ENCODE data around the gene PROC. TPM values are rescaled to one million over a fixed set of nuclear protein-coding genes. Genes with fewer than 3 reads are reported as not detected.

The PROC gene
- total RNA-seq = not detected

DNA sequence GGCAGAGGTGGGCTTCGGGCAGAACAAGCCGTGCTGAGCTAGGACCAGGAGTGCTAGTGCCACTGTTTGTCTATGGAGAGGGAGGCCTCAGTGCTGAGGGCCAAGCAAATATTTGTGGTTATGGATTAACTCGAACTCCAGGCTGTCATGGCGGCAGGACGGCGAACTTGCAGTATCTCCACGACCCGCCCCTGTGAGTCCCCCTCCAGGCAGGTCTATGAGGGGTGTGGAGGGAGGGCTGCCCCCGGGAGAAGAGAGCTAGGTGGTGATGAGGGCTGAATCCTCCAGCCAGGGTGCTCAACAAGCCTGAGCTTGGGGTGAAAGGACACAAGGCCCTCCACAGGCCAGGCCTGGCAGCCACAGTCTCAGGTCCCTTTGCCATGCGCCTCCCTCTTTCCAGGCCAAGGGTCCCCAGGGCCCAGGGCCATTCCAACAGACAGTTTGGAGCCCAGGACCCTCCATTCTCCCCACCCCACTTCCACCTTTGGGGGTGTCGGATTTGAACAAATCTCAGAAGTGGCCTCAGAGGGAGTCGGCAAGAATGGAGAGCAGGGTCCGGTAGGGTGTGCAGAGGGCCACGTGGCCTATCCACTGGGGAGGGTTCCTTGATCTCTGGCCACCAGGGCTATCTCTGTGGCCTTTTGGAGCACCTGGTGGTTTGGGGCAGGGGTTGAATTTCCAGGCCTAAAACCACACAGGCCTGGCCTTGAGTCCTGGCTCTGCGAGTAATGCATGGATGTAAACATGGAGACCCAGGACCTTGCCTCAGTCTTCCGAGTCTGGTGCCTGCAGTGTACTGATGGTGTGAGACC, at the start of gene PROC:
TSS of gene PROC (plus strand) at position 128 of the 812 bp plus-strand sequence. CDS start 1,516 bp downstream, outside the sequence.
- Mint-ChIP-seq H3K4me1 (ENCODE audit: low read depth) (peaks cover 25% of the 10 kb centered on the region), H3K27me3 (ENCODE audit: low read depth) (peaks cover 36% of the 10 kb centered on the region), H3K36me3 (ENCODE audit: low read depth) (no peaks in the 10 kb centered on the region), H3K9me3 (peaks cover under 1% of the 10 kb centered on the region), H3K4me3 (no peak within 1 kb of the TSS), H3K27ac (no peak within 1 kb of the TSS)
- CTCF ChIA-PET = no interaction called here
- intact Hi-C loops (cut with micrococcal nuclease) = loop anchor here (5.0 kb wide), 2 partner anchors 219 to 351 kb away; no protein-coding TSS in a partner anchor
- DNase-seq = no peak

DNA sequence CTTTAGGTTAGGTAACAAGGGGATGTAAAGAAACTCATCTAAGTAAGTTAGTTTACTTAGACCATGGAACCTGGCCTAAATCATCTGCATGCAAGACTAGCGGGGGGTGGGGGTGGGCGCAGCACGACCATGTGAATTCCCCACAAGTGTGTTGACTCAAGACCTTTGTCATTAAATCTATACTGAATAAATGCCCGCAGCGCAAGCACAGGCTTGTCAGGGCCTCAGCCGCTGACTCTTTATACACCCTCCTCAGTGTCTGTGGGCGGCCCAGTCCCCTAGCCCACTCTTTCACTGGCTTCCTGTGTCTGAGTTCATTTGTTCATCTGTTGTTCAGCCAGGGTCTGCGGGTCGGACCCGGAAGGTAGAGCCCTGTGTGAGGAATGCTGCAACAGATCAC, 48.2 kb upstream of the PROC start:
- Mint-ChIP-seq H3K4me3 (no peak overlapping the region), H3K36me3 (ENCODE audit: low read depth) (peaks cover 21% of the 10 kb centered on the region), H3K9me3 (peaks cover 42% of the 10 kb centered on the region), H3K27me3 (ENCODE audit: low read depth) (no peaks in the 10 kb centered on the region), H3K4me1 (ENCODE audit: low read depth) (peaks cover 28% of the 10 kb centered on the region), H3K27ac (no peak overlapping the region)
- CTCF ChIA-PET = no interaction called here
- DNase-seq = no peak
- intact Hi-C loops (cut with micrococcal nuclease) = no loop called here

DNA sequence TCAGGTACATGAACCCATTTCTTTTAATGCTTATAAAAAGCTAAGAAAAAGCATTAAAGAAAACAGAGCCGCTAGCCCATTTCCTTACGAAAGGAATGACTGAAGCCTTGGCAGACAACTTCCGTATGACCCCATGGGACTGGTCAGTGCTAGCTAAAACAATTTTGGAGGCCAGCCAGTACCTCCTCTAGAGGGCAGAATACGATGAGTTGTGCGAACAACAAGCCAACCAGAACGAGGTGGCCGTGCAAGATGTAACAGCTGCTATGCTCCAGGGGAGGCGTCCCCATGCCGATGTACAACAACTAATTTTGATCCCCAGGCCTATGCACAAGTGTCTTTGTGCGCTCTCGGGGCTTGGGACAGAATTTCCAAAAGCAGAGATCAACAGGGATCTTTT, 47.2 kb upstream of the PROC start:
- Mint-ChIP-seq H3K27me3 (ENCODE audit: low read depth) (no peaks in the 10 kb centered on the region), H3K9me3 (peaks cover 47% of the 10 kb centered on the region), H3K4me1 (ENCODE audit: low read depth) (peaks cover 21% of the 10 kb centered on the region), H3K36me3 (ENCODE audit: low read depth) (peaks cover 27% of the 10 kb centered on the region), H3K4me3 (no peak overlapping the region), H3K27ac (no peak overlapping the region)
- no peak for DNase-seq
- intact Hi-C loops (cut with micrococcal nuclease) = no loop called here
- CTCF ChIA-PET = interaction anchor here (0.6 kb wide), 1 partner anchor 48 kb away, joined by 3 read pairs; no protein-coding TSS in a partner anchor

DNA sequence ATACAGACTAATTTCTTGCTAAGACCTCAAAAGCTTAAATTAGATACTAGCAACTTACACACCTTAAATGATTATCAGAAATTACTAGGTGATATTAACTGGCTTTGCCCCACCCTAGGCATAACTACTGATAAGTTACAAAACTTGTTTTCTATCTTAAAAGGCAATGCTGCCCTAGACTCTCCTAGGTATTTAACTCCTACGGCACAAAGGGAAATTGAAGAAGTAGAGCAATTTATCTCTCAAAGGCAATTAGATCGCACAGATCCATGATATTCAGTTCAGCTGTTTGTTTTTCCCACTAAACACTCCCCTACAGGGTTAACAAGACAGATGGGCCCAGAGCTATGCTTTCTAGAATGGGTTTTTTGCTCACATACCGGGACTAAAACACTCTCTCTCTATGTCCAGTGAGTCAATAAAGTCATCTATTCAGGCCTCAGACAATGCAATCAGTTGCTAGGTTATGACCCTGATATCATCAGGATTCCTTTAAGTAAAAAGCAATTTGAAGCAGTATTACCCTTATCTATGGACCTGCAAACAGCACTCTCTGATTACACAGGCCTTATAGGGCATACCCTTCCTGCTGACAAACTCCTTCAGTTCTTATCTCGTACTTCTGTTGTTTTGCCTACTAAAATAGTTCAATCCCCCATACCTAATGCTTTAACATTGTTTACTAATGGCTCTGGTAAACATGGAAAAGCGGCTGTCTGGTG, 44.7 kb upstream of the PROC start:
- intact Hi-C loops (cut with micrococcal nuclease) = no loop called here
- no peak for DNase-seq
- peaks cover 51% of the 10 kb centered on the region for H3K9me3 Mint-ChIP-seq
- H3K4me3 Mint-ChIP-seq = no peak overlapping the region
- H3K36me3 Mint-ChIP-seq (ENCODE audit: low read depth) = peaks cover 35% of the 10 kb centered on the region
- H3K27me3 Mint-ChIP-seq (ENCODE audit: low read depth) = no peaks in the 10 kb centered on the region
- H3K4me1 Mint-ChIP-seq (ENCODE audit: low read depth) = peaks cover 15% of the 10 kb centered on the region
- CTCF ChIA-PET = no interaction called here
- no peak overlapping the region for H3K27ac Mint-ChIP-seq

- CTCF ChIA-PET = no interaction called here
These were observed 42.0 kb upstream of the PROC start for GRCh38 chr2:127376257-127376656.

DNA sequence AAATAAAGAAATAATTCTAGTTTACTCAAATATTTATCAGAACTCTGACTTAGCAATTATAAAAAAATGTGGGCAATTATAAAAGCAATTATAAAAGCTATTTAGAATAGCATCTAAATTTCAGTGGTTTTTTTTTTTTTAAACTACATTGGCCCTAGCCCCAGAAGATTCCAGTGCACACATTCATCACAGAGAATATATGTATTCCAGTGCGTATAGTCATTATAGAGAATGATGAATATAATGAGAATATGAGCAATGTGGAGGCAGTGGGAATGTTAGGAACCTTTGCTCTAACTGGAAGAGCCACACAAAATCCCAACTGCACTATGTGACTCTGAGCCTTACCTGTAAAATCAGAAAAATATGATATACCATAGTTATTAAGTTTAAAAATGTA, 41.0 kb upstream of the PROC start:
- H3K4me1 Mint-ChIP-seq (ENCODE audit: low read depth) = peaks cover 40% of the 10 kb centered on the region
- H3K27ac Mint-ChIP-seq = no peak overlapping the region
- H3K27me3 Mint-ChIP-seq (ENCODE audit: low read depth) = no peaks in the 10 kb centered on the region
- CTCF ChIA-PET = interaction anchor here (0.6 to 1.0 kb wide), 3 partner anchors 12 to 102 kb away, joined by 3 to 4 read pairs (median 3); no protein-coding TSS in a partner anchor
- intact Hi-C loops (cut with micrococcal nuclease) = no loop called here
- peaks cover 29% of the 10 kb centered on the region for H3K9me3 Mint-ChIP-seq
- no peak for DNase-seq
- no peak overlapping the region for H3K4me3 Mint-ChIP-seq
- H3K36me3 Mint-ChIP-seq (ENCODE audit: low read depth) = peaks cover 23% of the 10 kb centered on the region

More at GRCh38 chr2:127376257-127376656, 42.0 kb upstream of the PROC start:
- Mint-ChIP-seq H3K27me3 (ENCODE audit: low read depth) (no peaks in the 10 kb centered on the region), H3K36me3 (ENCODE audit: low read depth) (peaks cover 23% of the 10 kb centered on the region), H3K27ac (no peak overlapping the region), H3K4me1 (ENCODE audit: low read depth) (peaks cover 31% of the 10 kb centered on the region), H3K9me3 (peaks cover 37% of the 10 kb centered on the region), H3K4me3 (no peak overlapping the region)
- intact Hi-C loops (cut with micrococcal nuclease) = no loop called here
- no peak for DNase-seq

DNA sequence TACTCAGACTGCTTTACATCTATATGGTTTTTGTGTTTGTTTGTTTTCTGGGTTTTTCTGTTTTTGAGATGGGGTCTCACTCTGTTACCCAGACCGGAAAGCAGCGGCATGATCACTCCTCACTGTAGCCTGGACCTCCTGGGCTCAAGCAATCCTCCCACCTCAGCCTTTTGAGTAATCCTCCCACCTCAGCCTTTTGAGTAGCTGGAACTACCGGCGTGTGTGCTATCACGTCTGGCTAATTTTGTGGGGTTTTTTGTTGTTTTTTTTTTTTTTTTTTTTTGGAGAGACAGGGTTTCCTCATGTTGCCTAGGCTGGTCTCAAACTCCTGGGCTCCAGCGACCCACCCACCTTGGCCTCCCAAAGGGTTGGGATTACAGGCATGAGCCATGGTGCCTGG, 39.5 kb upstream of the PROC start:
- no peak overlapping the region for H3K4me3 Mint-ChIP-seq
- peaks cover 25% of the 10 kb centered on the region for H3K36me3 Mint-ChIP-seq (ENCODE audit: low read depth)
- CTCF ChIA-PET = no interaction called here
- H3K4me1 Mint-ChIP-seq (ENCODE audit: low read depth) = peaks cover 53% of the 10 kb centered on the region
- peaks cover 19% of the 10 kb centered on the region for H3K9me3 Mint-ChIP-seq
- no peaks in the 10 kb centered on the region for H3K27me3 Mint-ChIP-seq (ENCODE audit: low read depth)
- no peak overlapping the region for H3K27ac Mint-ChIP-seq
- no peak for DNase-seq
- intact Hi-C loops (cut with micrococcal nuclease) = no loop called here

DNA sequence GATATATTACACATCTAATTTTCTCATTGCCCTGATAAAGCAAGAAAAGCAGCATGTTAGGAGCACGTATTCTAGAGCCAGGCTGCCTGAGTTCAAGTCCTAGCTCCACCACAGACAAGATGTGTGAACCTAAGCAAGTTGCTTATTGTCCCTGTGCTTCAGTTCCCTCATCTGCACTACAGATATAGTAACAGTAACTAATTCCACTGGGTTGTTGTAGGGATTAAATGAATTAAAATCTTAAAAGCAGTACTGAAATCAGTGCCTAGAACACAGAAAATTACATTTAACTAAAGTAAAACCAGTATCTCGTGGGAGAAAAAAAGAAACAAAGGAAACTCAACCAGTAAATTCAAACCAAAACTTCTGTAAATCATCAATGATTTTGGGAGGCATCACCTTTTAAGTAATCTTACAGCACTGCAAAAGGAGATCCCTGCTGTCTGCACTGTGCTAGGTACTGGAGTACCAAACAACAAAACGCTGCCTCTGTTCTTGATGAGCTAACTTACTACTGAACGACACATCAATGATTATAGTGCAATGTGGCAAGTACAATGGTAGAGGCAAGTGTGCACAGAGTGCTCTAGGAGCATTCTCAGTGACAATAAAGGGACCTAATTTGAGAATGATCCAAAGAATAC, 38.4 kb upstream of the PROC start:
- peaks cover 23% of the 10 kb centered on the region for H3K36me3 Mint-ChIP-seq (ENCODE audit: low read depth)
- peaks cover 9% of the 10 kb centered on the region for H3K9me3 Mint-ChIP-seq
- CTCF ChIA-PET = no interaction called here
- peaks cover 60% of the 10 kb centered on the region for H3K4me1 Mint-ChIP-seq (ENCODE audit: low read depth)
- no peak overlapping the region for H3K4me3 Mint-ChIP-seq
- no peaks in the 10 kb centered on the region for H3K27me3 Mint-ChIP-seq (ENCODE audit: low read depth)
- DNase-seq = no peak
- H3K27ac Mint-ChIP-seq = no peak overlapping the region
- intact Hi-C loops (cut with micrococcal nuclease) = no loop called here

DNA sequence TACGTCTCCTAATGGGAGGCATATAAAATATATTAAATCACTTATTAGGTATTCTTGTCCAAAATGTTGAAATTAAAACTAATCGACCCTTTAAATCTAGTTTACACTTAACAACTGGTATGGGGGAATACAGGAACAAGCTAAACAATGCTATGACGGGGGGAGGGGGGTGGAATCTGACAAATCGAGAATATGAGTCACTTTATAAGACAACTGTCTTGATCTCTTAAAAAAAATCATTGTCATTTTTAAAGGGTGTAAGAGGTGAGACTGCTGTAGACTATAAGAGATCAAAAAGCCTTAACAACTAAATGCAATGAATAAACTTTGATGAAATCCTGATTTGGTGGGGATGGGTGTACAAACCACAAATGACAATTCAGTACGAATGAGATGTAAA, 36.5 kb upstream of the PROC start:
- H3K36me3 Mint-ChIP-seq (ENCODE audit: low read depth) = peaks cover 14% of the 10 kb centered on the region
- no peak overlapping the region for H3K27ac Mint-ChIP-seq
- H3K4me3 Mint-ChIP-seq = no peak overlapping the region
- intact Hi-C loops (cut with micrococcal nuclease) = loop anchor here (2.0 kb wide), 1 partner anchor 15 kb away; no protein-coding TSS in a partner anchor
- no peak for DNase-seq
- CTCF ChIA-PET = no interaction called here
- H3K27me3 Mint-ChIP-seq (ENCODE audit: low read depth) = no peaks in the 10 kb centered on the region
- H3K9me3 Mint-ChIP-seq = peaks cover under 1% of the 10 kb centered on the region
- peaks cover 76% of the 10 kb centered on the region for H3K4me1 Mint-ChIP-seq (ENCODE audit: low read depth)

- Mint-ChIP-seq H3K4me3 (no peak overlapping the region), H3K27ac (no peak overlapping the region), H3K4me1 (ENCODE audit: low read depth) (peaks cover 74% of the 10 kb centered on the region), H3K9me3 (no peaks in the 10 kb centered on the region), H3K36me3 (ENCODE audit: low read depth) (peaks cover 11% of the 10 kb centered on the region), H3K27me3 (ENCODE audit: low read depth) (no peaks in the 10 kb centered on the region)
- no peak for DNase-seq
- intact Hi-C loops (cut with micrococcal nuclease) = loop anchor here (2.0 kb wide), 1 partner anchor 16 kb away; no protein-coding TSS in a partner anchor
- CTCF ChIA-PET = no interaction called here
These were observed 35.4 kb upstream of the PROC start for GRCh38 chr2:127382831-127383230.

GRCh38 chr2:127384529-127384928, 33.7 kb upstream of the PROC start:
- Mint-ChIP-seq H3K9me3 (no peaks in the 10 kb centered on the region), H3K4me1 (ENCODE audit: low read depth) (peaks cover 76% of the 10 kb centered on the region), H3K36me3 (ENCODE audit: low read depth) (peaks cover 9% of the 10 kb centered on the region), H3K27me3 (ENCODE audit: low read depth) (no peaks in the 10 kb centered on the region), H3K27ac (peak overlapping the region; percentile 36), H3K4me3 (no peak overlapping the region)
- CTCF ChIA-PET = interaction anchor here (0.6 kb wide), 1 partner anchor 32 kb away, joined by 3 read pairs; no protein-coding TSS in a partner anchor
- no peak for DNase-seq
- intact Hi-C loops (cut with micrococcal nuclease) = no loop called here

DNA sequence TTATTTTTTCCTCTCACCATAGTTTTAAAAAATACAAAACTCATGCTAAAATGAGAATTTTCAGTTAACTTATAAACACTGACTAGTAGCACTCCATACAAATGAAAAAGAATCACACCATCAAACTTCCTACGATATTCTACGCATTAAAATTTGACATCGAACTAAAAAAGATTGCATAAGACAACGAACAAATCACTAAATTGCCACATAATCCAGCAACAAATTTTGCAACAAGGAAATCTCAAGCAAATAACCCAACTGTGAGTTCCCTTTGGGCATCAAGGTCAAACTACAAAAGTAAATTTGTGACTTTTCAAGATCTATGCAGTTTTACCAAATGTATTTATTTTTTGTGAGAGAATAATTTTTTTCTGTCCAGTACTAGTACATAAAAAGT, 32.0 kb upstream of the PROC start:
- DNase-seq = no peak
- Mint-ChIP-seq H3K4me3 (peak overlapping the region; percentile 85), H3K36me3 (ENCODE audit: low read depth) (peaks cover 9% of the 10 kb centered on the region), H3K9me3 (no peaks in the 10 kb centered on the region), H3K27ac (no peak overlapping the region), H3K4me1 (ENCODE audit: low read depth) (peaks cover 68% of the 10 kb centered on the region), H3K27me3 (ENCODE audit: low read depth) (no peaks in the 10 kb centered on the region)
- CTCF ChIA-PET = interaction anchor here (2.0 kb wide), 1 partner anchor 29 kb away, joined by 9 read pairs; no protein-coding TSS in a partner anchor
- intact Hi-C loops (cut with micrococcal nuclease) = loop anchor here (2.0 to 5.0 kb wide), 3 partner anchors 305 to 729 kb away; partner anchors contain the start of genes GYPC and SAP130
